HG02943 (cell line): ENCODE results near the gene MT3.
A peak's percentile ranks its signal among the peaks of the same experiment; 100 is the strongest.
"Not testable (repeated sequence)": the region's sequence is repeated elsewhere in the genome, so short reads cannot be mapped to it uniquely, and the experiment has no call there.

Experiments used
- ATAC-seq: cut with Tn5 transposase; IDR thresholded peaks from one replicate; pipeline ENCODE4 v1.9.1; 2021; ENCODE audit warnings: mild to moderate bottlenecking, low read depth, moderate library complexity; ENCODE audit not compliant: unreplicated experiment

MT3 gene

DNA sequence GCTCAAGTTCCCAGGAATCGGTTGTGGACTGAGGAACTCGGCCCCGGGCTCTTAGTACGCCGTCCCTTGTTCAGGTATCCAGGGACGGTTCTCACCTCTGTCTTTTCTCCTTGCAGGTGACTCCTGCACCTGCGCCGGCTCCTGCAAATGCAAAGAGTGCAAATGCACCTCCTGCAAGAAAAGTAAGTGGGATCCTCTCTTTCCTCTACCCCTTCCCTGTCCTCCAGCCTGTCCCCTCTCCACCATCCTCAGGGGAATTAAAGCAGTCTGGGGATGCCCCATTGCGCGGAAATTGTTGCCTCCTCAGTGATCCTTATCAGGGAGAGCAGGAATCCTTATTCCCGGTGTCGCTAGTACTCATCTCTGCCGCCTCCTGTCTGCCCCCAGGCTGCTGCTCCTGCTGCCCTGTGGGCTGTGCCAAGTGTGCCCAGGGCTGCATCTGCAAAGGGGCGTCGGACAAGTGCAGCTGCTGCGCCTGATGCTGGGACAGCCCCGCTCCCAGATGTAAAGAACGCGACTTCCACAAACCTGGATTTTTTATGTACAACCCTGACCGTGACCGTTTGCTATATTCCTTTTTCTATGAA is 19.6 kb downstream of the MT3 start:
- ATAC-seq = peak; percentile 11

DNA sequence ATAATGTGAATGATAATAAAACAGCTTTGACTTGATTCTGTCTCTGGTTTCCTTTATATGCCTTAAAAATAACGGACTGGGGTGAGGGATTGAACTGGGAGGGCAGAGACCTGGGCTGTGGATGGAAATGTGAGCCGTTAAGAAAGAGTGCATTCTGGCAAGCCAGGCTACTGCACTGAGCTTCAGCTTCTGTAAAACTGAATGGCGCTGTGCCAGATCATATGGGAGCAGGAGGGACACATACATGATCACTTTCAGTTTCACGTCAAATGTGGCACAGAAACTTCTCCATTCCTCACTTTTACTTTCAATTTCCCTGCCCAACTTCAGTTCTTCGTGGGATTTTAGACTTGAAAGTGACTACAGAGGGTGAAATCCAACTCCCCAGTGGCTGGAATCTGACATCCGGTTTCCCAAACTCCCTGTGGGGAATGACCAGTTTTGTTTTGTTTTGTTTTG is 20.2 kb downstream of the MT3 start:
- peak; percentile 51 for ATAC-seq

DNA sequence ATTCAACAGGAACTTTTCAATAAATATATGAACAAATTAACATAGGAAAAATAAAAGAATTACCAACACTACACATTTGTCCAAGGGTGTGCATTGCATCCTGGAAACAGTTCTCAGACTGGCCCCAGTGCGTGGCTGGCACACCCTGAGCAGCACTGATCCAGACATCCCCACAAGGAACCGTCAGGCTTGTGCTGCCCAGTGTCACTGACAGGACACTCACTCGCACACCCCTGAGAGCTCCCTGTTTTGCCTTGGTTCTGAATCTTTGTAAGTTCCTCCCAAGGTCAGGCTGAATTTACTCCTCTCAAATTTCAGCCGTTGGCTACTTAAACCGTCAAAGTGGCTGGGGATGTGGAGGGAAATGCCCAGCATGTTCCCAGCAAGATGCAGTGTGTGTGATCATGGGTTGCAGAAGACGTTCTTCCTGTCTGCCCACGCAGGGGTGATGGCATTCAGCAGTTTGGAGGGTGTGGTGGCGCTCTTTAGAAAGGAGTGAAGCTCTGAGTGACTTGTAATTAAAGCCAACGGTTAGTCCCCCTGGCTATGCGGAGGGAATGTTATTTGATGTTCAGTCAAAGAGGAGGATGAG is 20.8 kb downstream of the MT3 start:
- no peak for ATAC-seq

DNA sequence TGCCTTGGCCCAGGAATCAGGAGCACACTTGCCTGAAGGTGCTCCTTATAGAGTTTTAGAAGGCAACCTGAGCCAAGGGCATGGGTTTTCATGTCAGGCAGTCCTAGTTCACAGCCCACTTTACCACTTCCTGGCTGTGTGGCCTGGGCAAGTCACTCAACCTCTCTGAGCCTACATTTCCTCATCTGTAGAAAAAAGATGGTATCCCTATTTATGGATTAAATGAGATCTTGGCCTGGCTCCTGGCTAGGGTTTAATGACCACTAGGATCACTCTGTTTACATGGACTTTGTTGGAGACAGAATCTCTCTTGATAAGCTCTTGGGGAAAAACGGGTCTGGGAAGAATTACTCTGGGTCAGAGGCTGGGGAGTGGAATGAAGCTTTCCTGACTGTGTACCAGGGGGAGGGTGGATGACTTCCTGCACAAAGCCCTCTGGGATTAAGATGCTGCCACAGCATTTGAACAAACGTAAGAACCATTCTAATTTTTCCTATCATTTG is 21.3 kb downstream of the MT3 start:
- no peak for ATAC-seq

DNA sequence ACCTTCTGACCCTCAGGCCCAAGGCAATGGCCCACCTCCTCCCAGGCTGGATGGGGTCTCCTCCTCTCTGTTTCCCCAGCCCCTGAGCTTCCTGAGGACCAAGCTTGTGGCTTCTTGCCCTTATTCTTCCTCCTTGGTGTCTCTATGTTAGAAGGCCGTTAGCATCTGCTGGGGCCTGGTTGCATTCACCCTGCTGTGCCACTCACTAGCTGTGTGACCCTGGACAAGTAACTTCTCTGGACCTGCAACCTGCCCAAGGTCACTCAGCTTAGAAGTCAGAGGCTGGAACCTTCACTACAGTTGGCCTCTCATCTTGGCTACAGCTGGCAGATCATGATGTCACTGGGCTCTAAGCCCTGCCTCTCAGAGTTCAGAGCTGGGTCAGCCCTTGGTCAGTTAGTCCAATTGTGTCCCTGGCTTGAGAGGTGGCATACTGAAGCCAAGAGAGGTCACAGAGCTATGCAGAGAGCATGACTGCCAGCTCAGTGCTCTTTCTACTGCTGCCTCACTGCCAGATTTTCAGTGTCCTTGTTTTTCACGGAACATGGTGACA is 22.0 kb downstream of the MT3 start:
- no peak for ATAC-seq

DNA sequence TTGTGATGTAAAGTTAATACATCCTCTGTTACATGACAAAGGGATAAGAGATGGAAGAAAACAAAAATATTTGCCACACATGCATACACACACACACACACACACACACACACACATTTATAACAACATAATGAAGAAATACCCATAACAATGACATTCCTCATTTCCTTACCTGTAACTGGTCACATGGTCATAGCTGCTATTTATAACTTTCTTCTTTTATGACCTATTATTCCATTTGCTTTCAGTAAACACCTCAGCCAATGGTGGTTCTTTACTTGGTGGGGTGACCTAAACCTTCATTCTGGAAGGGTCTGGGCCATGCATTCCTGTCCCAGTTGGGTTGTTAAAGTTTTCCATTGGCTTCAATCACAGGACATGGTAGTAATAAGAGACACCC is 24.4 kb downstream of the MT3 start:
- no peak for ATAC-seq

DNA sequence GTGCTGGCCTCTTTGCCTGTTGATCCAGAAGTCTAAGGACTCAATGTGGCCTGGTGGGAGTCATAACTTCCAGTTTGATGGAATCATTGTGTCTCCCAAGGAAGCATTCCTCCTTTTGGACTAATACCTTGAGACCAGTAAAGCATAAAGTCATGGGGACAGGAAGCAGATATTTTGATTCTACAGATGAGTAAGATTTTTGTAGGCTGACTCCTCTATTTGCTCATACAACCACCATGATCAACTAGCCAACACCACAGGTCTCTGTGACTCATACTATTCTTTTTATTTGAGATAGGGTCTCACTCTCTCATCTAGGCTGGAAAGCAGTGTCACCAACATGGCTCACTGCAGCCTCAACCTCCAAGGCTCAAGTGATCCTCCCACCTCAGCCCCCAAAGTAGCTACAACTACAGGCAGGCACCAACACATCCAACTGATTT is 25.2 kb downstream of the MT3 start:
- no peak for ATAC-seq

DNA sequence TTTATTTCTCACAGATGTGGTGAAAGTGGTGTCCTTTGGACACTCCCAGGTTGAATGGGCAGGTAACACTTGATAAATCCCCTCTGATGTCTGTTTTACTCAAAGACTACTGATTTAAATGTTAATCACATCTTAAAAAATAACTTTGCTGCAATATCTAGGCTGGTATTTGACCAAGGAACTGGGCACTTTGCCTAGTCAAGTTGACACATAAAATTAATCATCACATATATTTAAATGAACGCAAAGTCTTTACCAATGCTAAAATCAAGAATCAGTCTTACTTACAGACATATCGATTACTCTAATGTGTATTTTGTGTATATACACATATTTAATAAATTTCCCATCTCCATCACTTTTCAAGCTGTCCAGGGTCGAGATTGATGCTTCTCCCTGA is 26.0 kb downstream of the MT3 start:
- ATAC-seq = no peak

DNA sequence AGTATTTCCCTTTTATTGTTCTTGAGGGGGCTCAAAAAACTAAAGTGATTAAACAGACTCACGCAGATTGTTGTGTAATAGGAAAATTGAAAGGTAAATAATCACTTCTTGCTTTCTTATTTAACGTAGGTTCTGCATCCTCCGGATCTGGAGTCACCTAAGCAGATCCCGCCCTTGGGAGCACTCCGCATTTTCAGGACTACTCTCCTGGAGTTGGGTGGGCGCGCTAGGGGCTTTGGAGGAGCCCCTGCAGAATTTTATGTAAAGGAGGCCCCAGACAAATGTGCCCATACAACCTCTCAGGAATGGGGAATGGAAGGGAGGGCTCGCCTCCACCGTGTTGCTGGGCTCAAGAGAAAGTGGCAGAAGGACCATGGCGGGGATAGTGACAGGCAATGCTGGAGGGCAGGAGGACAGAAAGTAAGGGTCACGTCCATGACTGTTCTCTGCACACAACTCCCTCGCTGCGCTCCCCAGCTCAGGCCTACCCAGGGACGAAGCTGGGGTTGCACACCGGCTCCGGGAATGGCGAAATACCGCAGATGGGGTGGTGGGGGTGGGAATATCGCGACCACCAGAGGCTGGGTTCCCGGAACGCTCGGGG is 27.4 kb downstream of the MT3 start:
- no peak for ATAC-seq

DNA sequence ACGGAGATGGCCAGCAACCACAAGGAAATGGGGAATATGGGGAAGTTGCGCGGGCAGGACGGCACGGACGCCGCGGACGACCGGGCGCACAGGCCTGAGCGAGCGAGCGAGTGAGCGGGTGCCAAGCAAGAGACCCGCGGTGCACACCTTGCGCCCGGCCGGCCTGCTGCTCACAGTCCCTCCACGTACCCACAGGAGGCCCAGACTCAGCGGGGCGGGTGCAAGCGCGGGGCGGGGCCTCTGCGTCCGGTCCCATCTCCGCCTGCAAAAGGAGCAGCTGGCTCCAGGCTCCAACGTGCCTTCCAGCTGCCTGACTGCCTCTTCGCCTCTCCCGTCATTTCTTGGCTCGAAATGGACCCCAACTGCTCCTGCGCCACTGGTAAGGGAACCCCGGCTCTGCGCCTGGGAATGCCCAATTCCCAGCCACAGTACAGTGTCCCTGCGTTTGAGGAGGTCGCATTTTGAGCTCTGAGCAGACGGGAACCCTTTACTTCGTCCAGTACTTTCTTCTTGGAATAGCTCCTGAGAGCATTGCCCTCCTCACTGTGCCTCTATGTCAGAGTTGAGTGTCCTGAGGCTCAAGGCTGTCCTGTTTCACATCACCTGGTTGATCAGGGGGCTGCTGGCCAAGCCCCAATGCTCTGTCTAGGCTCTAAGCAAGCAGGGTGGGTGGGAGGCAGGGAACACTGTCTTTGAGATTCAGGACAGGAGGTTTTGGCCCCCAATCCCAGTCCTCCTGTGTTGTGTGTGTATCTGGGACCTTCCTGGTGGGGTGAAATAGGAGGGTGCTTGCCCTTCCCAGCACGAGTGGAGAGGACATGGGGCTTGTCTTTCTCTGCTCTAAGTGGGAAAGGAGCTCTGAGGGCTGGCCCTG is 28.1 kb downstream of the MT3 start:
- no peak for ATAC-seq

DNA sequence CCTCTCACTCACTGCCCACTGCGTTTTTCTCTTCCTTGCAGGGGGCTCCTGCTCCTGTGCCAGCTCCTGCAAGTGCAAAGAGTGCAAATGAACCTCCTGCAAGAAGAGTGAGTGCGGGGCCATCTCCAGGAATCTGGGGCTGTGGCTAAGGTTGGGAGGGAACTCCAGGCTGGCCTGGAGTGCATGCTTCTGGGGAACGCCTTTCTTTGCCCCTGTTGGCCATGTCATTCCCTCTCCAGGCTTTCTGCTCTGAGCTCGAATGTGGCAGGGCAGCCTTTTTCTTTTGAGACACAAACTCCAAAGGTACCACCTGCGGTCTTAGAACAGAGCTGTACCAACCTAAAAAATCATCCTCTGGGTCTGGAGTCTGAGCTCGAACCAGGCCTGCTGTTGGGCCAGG is 28.8 kb downstream of the MT3 start:
- no peak for ATAC-seq

DNA sequence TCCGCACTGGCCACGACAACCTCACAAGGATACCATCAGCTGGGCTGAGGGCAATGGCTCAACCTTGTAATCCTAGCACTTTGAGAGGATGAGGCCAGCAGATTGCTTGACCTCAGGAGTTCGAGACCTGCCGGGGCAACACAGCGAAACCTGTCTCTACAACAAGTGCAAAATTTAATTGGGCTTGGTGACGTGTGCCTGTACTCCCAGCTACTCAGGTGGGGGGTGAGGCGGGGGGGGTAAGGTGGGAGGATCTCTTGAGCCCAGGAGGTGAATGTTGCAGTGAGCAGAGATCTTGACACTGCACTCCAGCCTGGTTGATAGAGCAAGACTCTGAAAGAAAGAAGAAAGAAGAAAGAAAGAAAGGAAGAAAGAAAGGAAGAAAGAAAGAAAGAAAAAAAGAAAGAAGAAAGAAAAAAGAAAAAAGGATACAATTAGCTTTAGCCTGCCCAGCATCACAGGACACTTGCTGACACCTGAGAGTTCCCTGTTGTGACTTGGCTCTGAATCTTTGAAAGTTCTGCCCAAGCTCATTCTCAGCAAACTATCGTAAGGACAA is 31.1 kb downstream of the MT3 start:
- no peak for ATAC-seq

DNA sequence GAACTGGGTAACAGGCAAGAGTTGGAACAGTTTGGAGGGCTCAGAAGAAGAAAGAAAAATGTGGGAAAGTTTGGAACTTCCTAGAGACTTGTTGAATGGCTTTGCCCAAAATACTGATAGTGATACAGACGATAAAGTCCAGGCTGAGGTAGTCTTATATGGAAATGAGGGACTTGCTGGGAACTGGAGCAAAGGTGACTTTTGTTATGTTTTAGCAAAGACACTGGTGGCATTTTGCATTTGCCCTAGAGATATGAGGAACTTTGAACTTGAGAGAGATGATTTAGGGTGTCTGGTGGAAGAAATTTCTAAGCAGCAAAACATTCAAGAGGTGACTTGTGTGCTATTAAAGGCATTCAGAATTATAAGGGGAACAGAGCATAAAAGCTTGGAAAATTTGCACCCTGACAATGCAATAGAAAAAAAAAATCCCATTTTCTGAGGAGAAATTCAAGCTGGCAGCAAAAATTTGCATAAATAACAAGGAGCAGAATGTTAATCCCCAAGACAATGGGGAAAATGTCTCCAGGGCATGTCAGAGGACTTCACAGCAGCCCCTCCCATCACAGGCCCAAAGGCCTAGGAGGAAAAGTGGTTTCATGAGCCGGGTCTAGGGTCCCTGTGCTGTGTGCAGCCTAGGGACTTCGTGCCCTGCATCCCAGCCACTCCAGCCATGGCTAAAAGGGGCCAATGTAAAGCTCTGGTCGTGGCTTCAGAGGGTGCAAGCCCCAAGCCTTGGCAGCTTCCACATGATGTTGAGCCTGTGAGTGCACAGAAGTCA is 32.5 kb downstream of the MT3 start:
- ATAC-seq = not testable (repeated sequence)

DNA sequence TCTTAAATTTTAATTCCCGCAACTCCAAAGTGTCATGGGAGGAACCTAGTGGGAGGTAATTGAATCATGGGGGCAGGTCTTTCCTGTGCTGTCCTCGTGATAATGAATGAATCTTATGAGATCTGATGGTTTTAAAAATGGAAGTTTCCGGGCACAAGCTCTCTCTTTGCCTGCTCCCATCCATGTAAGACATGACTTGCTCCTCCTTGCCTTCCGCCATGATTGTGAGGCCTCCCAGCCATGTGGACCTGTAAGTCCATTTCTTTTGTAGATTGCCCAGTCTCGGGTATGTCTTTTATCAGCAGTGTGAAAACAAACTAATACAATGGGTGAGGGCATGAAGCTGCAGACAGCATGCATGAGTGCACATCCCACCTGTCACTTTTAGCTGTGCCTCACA is 33.9 kb downstream of the MT3 start:
- not testable (repeated sequence) for ATAC-seq

DNA sequence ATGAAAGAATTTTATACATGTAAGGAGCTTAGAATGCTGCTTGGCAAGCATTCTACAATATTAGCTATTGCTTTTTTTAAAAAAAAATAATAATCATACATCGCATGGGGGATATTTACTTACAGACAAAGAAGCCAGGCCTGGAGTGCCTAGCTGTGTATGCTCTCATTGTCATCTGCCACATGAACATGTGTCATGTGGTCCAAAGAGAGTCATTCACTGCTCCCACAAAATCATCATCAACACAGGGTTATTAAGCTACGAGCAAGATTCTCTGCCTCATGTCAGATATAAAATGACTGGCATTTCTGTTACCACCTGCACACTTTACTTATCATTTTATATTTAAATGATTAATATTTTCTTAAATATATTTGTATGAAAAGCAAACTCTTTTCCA is 34.3 kb downstream of the MT3 start:
- no peak for ATAC-seq

DNA sequence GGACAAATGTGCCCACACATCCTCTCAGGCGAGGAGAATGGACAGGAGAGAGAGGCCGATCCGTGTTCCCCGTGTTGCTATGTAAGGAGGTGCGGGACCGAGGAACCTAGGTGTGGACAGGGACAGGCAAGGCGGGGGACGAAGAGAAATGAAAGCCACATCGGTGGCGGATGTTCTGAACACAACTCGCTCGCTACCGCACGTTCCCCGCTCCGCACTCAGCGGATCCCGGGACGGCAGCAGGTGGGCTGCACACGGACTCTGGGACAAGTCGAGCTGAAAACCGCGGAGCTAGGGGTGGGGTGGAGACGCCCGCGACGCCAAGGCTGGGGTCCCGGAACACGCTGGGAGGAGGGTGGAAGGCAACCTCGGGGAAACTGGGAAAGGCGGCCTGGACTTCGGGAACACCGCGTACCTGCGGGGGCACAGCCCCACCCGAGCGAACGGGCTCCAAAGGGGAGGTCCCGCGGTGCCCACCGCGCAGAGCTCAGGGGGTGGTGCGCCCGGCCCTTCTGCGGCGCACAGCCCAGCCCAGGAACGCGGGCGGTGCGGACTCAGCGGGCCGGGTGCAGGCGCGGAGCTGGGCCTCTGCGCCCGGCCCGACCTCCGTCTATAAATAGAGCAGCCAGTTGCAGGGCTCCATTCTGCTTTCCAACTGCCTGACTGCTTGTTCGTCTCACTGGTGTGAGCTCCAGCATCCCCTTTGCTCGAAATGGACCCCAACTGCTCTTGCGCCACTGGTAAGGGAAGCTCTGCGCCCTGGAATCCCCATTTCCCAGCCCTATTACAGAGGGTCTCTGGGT is 36.0 kb downstream of the MT3 start, which contains the start of gene MT1E:
Gene MT1E, plus strand, starts transcription at position 642 of the 803 bp plus-strand sequence. Its CDS starts 71 bp downstream, at position 713.
- ATAC-seq = no peak

DNA sequence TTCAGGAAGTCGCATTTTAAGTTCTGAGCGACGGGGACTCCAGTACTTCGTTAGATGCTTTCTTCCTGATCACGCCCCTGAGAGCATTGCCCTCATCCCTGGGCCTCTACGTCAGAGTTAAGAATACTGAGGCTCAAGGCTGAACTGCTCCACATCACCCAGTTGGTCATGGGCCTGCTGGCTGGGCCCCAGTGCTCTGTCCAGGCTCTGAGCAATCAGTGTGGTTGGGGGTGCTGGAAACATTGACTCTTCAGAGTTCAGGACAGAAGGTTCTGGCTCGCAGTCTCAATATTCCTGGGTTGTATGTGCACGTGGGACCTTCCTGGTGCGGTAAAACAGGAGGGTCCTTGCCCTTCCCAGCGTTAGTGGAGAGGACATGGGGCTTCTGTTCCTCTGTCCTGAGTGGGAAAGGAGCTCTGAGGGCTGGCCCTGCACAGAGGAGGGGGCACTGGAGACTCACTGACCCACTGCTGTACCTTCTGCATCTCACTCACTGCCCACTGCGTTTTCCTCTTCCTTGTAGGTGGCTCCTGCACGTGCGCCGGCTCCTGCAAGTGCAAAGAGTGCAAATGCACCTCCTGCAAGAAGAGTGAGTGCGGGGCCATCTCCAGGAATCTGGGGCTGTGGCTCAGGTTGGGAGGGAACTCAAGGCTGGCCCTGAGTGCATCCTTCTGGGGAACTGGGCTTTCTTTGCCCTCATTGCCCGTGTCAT is 36.8 kb downstream of the MT3 start:
- ATAC-seq = no peak

DNA sequence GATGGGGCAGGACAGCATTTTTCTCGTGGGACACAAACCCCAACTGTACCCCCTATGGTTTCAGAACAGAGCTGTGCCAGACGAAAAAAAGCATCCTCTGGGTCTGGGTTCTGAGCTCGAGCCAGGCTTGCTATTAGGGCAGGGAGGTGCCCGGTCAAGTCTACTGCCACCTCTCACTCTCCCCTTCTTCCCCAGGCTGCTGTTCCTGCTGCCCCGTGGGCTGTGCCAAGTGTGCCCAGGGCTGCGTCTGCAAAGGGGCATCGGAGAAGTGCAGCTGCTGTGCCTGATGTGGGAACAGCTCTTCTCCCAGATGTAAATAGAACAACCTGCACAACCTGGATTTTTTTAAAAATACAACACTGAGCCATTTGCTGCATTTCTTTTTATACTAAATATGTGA is 37.4 kb downstream of the MT3 start:
- no peak for ATAC-seq
